AG04450 (cell line): ENCODE measurements around the gene CBX6. TPM values are rescaled to one million over a fixed set of nuclear protein-coding genes. Genes with fewer than 3 reads are reported as not detected.

ENCODE experiments used
- CTCF ChIA-PET: fragments of 300-600, 350-600 bp; formaldehyde crosslinking; extraction: SDS; loops from one replicate; lab custom pipeline; 2022; ENCODE audit warnings: antibody characterized with exemption, inconsistent platforms; lab: Charles Lee
- POLR2A ChIA-PET: fragments of 350-600 bp; formaldehyde crosslinking; extraction: SDS; loops from one replicate; lab custom pipeline; 2021; ENCODE audit warnings: antibody characterized with exemption, inconsistent platforms; lab: Yijun Ruan, JAX
- DNase-seq: peaks from one replicate; pipeline ENCODE4 v3.0.0-alpha.2; 2011; ENCODE audit warnings: low read depth, low spot score
- H3K27ac ChIP-seq: one replicate; pipeline ENCODE4 v1.5.1; 2012; ENCODE audit warnings: low read depth, low read length, control low read depth
- H3K27me3 ChIP-seq: one replicate; pipeline ENCODE4 v1.6.0; 2012; ENCODE audit warnings: low read length; ENCODE audit not compliant: control insufficient read depth, insufficient read depth
- H3K4me3 ChIP-seq: 2 replicates; pipeline ENCODE4 v1.5.1; 2011; ENCODE audit warnings: mild to moderate bottlenecking, low read depth, low read length, control low read depth
- H3K9me3 ChIP-seq: 2 replicates; pipeline ENCODE4 v1.5.1; 2012; ENCODE audit warnings: low read length; ENCODE audit not compliant: control insufficient read depth, insufficient read depth
- CTCF ChIP-seq: IDR thresholded peaks from 2 replicates; pipeline ENCODE4 v1.5.1; 2011; ENCODE audit warnings: low read depth, low read length, control low read depth, inconsistent platforms
- polyA plus RNA-seq: library from polyadenylated mRNA; depleted of rRNA; stranded (reverse); fragments of >200 nt; gene quantifications from 2 replicates; pipeline ENCODE4 v1.2.3, GENCODE V29; 2011

CBX6 gene
- polyA plus RNA-seq, 1 experiment, result 14.7 TPM

DNA sequence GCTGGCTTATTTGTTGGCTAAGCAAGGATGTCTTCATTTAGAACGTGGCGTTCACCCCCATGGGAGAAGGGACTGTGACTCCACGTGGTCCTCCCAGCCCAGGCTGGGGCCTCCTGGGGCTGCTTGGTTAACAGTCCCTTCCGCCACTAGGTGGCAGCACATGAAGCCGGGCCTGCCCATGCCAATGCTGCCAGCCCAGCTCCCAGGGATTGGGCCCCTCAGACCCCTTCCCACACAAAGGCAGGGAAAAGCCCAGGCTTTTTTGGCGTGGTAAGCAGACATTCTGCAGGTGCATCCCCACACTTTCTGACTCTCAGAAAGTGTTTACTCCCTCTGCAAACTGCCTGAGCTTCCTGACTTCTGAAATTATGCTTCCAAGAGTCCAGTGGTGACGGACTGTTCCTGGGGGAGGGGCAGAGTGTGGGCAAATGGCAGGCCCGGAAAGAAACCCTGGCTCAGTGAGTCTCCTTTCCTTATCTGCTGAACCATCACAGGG lies 3.1 kb downstream of the CBX6 start:
- peak; percentile 91 for TF ChIP-seq CTCF
- POLR2A ChIA-PET, result interaction anchor here (2.4 kb wide), 1 partner anchor 450 kb away, joined by 8 read pairs; the partner anchor contains the start of gene RPL3

GRCh38 chr22:38868286-38868721 lies 3.7 kb downstream of the CBX6 start:
- ChIA-PET POLR2A (no interaction called here), CTCF (interaction anchor here (2.1 to 4.6 kb wide), 7 partner anchors 10 to 136 kb away, joined by 7 to 109 read pairs (median 21); no protein-coding TSS in a partner anchor)
- no peak for DNase-seq
- no peaks in the 10 kb centered on the region; the same call in 1 of the 2 replicates for H3K9me3 ChIP-seq
- H3K27ac ChIP-seq, result no peak overlapping the region
- H3K27me3 ChIP-seq, result no peaks in the 10 kb centered on the region
- no peak overlapping the region for H3K4me3 ChIP-seq
- no peak for TF ChIP-seq CTCF

More for the DNA sequence above, 3.1 kb downstream of the CBX6 start:
- H3K4me3 ChIP-seq, result no peak overlapping the region
- CTCF ChIA-PET, result interaction anchor here (0.5 to 4.6 kb wide), 22 partner anchors 11 to 267 kb away, joined by 3 to 109 read pairs (median 8); no protein-coding TSS in a partner anchor
- no peaks in the 10 kb centered on the region for H3K27me3 ChIP-seq
- peak; percentile 10 for DNase-seq
- H3K9me3 ChIP-seq, result no peaks in the 10 kb centered on the region; the same call in 1 of the 2 replicates
- no peak overlapping the region for H3K27ac ChIP-seq

DNA sequence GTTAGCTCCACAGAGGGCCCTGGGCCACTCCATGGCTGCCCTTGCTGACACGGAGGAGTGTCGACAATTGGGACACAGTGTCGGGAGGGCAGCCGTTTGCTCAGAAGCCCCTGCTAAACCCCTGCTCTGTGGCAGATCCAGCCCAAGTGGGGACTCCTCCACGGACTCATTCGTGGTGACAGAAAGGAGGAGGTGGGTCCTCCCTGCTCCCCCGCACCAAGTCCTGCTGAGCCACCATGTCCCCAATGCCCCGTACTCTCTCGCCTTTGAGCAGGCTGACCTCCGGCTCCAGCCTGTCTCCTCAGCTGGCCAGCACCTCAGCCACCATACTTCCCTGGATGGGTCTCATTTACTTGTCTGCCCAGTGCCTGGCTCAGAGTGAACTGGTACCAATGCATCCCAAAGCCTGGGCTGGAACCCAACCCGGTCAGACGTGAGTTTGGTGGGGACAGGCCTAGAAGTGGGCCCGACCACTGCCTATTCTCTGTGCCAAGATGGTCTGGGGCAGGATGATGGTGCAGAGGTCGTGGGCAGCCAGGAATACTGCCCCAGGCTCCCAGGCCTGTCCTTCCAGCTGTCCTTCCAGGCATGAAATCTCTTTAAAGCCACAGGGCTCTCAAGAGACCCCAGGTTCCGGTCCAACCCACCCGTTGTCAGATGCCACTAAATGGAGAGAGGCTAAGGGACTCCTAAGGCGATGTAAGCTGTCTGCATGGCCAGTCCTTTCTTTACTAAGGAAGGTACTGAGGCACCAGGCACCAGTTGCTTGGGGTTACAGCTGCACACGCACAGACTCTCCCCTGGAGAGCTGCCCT lies 4.3 kb downstream of the CBX6 start:
- H3K27me3 ChIP-seq, result no peaks in the 10 kb centered on the region
- H3K9me3 ChIP-seq, result no peaks in the 10 kb centered on the region; the same call in 1 of the 2 replicates
- no peak for DNase-seq
- H3K4me3 ChIP-seq, result no peak overlapping the region
- POLR2A ChIA-PET, result no interaction called here
- no peak for TF ChIP-seq CTCF
- no peak overlapping the region for H3K27ac ChIP-seq
- CTCF ChIA-PET, result interaction anchor here (2.6 to 4.6 kb wide), 3 partner anchors 25 to 136 kb away, joined by 9 to 109 read pairs (median 50); no protein-coding TSS in a partner anchor

DNA sequence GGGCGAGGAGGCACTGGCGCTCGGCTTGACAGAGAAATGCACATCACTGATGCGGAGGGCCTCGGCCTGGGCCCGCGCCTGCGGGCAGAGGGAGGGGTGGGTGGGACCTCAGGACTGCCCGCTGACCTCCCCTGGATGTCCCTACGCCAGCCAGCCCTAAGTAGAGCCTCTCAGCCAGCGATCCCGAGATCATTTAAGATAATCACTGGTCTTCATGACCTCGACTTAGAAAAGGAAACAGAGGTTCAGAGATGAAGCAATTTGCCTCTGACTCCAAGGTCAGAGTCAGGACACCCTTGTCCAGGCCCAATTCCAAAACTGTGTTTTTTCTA lies 4.9 kb downstream of the CBX6 start:
- DNase-seq, result no peak
- TF ChIP-seq CTCF, result no peak
- no peak overlapping the region for H3K27ac ChIP-seq
- H3K27me3 ChIP-seq, result no peaks in the 10 kb centered on the region
- H3K9me3 ChIP-seq, result no peaks in the 10 kb centered on the region
- no peak overlapping the region for H3K4me3 ChIP-seq
- CTCF ChIA-PET, result no interaction called here
- POLR2A ChIA-PET, result no interaction called here
